ENCODE data around the gene CCNQ.

Gene CCNQ

DNA sequence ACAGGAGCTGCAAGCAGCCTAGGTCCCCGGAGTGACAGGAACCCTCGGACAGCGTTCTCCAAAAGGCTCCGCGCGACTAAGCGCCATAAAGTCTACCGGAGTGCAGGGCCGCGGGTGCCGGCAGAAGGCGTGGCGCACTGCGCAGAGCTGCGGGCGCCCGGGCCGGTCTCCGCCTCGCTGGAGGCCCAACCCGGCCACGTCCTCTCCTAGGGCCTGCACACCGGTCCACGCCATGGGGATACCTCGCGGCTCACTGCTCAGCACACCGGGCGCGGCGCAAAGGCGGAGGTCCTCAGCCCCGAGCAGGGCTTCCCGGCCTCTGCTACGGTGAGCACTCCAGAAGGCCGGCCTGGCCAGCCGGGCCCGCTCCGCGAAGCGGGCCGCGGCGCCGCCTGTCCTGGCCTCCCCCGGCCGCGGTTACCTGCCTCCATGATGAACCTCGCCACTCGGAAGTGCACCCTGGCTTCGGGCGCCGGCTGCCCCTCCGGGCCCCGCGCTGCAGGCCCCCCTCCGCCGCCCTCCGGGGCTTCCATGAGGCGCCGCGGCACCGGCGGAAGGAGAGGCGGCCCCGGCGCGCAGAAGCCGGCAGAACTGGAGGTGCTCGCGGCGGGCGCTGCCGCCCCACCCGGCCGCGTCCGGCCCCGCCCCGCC lies at the start of gene CCNQ (continued):
- TF ChIP-seq, protein P1, sequence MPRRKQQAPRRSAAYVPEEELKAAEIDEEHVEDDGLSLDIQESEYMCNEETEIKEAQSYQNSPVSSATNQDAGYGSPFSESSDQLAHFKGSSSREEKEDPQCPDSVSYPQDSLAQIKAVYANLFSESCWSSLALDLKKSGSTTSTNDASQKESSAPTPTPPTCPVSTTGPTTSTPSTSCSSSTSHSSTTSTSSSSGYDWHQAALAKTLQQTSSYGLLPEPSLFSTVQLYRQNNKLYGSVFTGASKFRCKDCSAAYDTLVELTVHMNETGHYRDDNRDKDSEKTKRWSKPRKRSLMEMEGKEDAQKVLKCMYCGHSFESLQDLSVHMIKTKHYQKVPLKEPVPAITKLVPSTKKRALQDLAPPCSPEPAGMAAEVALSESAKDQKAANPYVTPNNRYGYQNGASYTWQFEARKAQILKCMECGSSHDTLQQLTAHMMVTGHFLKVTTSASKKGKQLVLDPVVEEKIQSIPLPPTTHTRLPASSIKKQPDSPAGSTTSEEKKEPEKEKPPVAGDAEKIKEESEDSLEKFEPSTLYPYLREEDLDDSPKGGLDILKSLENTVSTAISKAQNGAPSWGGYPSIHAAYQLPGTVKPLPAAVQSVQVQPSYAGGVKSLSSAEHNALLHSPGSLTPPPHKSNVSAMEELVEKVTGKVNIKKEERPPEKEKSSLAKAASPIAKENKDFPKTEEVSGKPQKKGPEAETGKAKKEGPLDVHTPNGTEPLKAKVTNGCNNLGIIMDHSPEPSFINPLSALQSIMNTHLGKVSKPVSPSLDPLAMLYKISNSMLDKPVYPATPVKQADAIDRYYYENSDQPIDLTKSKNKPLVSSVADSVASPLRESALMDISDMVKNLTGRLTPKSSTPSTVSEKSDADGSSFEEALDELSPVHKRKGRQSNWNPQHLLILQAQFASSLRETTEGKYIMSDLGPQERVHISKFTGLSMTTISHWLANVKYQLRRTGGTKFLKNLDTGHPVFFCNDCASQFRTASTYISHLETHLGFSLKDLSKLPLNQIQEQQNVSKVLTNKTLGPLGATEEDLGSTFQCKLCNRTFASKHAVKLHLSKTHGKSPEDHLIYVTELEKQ (tag by site-specific recombination; IDR thresholded peaks at IDR 0.05; ENCODE audit: borderline replicate concordance), result no peak
- TF ChIP-seq ZNF341 (tag by site-specific recombination; IDR thresholded peaks at IDR 0.05; ENCODE audit: low read depth), result no peak
- no peak for TF ChIP-seq KLF7 (tag by site-specific recombination; IDR thresholded peaks at IDR 0.05; ENCODE audit: borderline replicate concordance)
- TF ChIP-seq ZNF239 (tag by site-specific recombination; IDR thresholded peaks at IDR 0.05), result no peak
- TF ChIP-seq ZNF768 (tag by site-specific recombination; IDR thresholded peaks at IDR 0.05), result no peak
- no peak for TF ChIP-seq ZNF292 (tag by site-specific recombination; IDR thresholded peaks at IDR 0.05; ENCODE audit: borderline replicate concordance, low read depth)
- no peak for TF ChIP-seq ZIC2 (tag by site-specific recombination; IDR thresholded peaks at IDR 0.05)
- TF ChIP-seq ZNF501 (tag by site-specific recombination; IDR thresholded peaks at IDR 0.05), result peak; percentile 66; the same call in 1 of the 2 replicates
- TF ChIP-seq ZNF248 (tag by site-specific recombination; IDR thresholded peaks at IDR 0.05), result no peak
- TF ChIP-seq, protein P2, sequence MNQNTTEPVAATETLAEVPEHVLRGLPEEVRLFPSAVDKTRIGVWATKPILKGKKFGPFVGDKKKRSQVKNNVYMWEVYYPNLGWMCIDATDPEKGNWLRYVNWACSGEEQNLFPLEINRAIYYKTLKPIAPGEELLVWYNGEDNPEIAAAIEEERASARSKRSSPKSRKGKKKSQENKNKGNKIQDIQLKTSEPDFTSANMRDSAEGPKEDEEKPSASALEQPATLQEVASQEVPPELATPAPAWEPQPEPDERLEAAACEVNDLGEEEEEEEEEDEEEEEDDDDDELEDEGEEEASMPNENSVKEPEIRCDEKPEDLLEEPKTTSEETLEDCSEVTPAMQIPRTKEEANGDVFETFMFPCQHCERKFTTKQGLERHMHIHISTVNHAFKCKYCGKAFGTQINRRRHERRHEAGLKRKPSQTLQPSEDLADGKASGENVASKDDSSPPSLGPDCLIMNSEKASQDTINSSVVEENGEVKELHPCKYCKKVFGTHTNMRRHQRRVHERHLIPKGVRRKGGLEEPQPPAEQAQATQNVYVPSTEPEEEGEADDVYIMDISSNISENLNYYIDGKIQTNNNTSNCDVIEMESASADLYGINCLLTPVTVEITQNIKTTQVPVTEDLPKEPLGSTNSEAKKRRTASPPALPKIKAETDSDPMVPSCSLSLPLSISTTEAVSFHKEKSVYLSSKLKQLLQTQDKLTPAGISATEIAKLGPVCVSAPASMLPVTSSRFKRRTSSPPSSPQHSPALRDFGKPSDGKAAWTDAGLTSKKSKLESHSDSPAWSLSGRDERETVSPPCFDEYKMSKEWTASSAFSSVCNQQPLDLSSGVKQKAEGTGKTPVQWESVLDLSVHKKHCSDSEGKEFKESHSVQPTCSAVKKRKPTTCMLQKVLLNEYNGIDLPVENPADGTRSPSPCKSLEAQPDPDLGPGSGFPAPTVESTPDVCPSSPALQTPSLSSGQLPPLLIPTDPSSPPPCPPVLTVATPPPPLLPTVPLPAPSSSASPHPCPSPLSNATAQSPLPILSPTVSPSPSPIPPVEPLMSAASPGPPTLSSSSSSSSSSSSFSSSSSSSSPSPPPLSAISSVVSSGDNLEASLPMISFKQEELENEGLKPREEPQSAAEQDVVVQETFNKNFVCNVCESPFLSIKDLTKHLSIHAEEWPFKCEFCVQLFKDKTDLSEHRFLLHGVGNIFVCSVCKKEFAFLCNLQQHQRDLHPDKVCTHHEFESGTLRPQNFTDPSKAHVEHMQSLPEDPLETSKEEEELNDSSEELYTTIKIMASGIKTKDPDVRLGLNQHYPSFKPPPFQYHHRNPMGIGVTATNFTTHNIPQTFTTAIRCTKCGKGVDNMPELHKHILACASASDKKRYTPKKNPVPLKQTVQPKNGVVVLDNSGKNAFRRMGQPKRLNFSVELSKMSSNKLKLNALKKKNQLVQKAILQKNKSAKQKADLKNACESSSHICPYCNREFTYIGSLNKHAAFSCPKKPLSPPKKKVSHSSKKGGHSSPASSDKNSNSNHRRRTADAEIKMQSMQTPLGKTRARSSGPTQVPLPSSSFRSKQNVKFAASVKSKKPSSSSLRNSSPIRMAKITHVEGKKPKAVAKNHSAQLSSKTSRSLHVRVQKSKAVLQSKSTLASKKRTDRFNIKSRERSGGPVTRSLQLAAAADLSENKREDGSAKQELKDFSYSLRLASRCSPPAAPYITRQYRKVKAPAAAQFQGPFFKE (tag by site-specific recombination; IDR thresholded peaks at IDR 0.05; ENCODE audit: borderline replicate concordance), result no peak
- no peak for TF ChIP-seq ZNF311 (tag by site-specific recombination; IDR thresholded peaks at IDR 0.05; ENCODE audit: borderline replicate concordance)
- TF ChIP-seq GLI2 (tag by site-specific recombination; IDR thresholded peaks at IDR 0.05; ENCODE audit: borderline replicate concordance, low read depth), result no peak
- TF ChIP-seq, protein P3, sequence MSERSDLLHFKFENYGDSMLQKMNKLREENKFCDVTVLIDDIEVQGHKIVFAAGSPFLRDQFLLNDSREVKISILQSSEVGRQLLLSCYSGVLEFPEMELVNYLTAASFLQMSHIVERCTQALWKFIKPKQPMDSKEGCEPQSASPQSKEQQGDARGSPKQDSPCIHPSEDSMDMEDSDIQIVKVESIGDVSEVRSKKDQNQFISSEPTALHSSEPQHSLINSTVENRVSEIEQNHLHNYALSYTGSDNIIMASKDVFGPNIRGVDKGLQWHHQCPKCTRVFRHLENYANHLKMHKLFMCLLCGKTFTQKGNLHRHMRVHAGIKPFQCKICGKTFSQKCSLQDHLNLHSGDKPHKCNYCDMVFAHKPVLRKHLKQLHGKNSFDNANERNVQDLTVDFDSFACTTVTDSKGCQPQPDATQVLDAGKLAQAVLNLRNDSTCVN (tag by site-specific recombination; optimal IDR thresholded peaks at IDR 0.05), result peak; percentile 65
- TF ChIP-seq, protein P4, sequence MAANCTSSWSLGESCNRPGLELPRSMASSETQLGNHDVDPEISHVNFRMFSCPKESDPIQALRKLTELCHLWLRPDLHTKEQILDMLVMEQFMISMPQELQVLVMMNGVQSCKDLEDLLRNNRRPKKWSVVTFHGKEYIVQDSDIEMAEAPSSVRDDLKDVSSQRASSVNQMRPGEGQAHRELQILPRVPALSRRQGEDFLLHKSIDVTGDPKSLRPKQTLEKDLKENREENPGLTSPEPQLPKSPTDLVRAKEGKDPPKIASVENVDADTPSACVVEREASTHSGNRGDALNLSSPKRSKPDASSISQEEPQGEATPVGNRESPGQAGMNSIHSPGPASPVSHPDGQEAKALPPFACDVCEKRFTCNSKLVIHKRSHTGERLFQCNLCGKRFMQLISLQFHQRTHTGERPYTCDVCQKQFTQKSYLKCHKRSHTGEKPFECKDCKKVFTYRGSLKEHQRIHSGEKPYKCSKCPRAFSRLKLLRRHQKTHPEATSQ (tag by site-specific recombination; IDR thresholded peaks at IDR 0.05), result no peak
- TF ChIP-seq, protein P5, sequence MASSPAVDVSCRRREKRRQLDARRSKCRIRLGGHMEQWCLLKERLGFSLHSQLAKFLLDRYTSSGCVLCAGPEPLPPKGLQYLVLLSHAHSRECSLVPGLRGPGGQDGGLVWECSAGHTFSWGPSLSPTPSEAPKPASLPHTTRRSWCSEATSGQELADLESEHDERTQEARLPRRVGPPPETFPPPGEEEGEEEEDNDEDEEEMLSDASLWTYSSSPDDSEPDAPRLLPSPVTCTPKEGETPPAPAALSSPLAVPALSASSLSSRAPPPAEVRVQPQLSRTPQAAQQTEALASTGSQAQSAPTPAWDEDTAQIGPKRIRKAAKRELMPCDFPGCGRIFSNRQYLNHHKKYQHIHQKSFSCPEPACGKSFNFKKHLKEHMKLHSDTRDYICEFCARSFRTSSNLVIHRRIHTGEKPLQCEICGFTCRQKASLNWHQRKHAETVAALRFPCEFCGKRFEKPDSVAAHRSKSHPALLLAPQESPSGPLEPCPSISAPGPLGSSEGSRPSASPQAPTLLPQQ (tag by site-specific recombination; IDR thresholded peaks at IDR 0.05), result peak; percentile 28; the same call in 1 of the 2 replicates
- TF ChIP-seq ZNF266 (tag by site-specific recombination; IDR thresholded peaks at IDR 0.05; ENCODE audit: low read depth), result no peak
- peak; percentile 68 for TF ChIP-seq YY1 (tag by site-specific recombination; IDR thresholded peaks at IDR 0.05)
- TF ChIP-seq, protein P6, sequence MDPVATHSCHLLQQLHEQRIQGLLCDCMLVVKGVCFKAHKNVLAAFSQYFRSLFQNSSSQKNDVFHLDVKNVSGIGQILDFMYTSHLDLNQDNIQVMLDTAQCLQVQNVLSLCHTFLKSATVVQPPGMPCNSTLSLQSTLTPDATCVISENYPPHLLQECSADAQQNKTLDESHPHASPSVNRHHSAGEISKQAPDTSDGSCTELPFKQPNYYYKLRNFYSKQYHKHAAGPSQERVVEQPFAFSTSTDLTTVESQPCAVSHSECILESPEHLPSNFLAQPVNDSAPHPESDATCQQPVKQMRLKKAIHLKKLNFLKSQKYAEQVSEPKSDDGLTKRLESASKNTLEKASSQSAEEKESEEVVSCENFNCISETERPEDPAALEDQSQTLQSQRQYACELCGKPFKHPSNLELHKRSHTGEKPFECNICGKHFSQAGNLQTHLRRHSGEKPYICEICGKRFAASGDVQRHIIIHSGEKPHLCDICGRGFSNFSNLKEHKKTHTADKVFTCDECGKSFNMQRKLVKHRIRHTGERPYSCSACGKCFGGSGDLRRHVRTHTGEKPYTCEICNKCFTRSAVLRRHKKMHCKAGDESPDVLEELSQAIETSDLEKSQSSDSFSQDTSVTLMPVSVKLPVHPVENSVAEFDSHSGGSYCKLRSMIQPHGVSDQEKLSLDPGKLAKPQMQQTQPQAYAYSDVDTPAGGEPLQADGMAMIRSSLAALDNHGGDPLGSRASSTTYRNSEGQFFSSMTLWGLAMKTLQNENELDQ (tag by site-specific recombination; IDR thresholded peaks at IDR 0.05; ENCODE audit: low read depth), result no peak
- TF ChIP-seq, protein P7, sequence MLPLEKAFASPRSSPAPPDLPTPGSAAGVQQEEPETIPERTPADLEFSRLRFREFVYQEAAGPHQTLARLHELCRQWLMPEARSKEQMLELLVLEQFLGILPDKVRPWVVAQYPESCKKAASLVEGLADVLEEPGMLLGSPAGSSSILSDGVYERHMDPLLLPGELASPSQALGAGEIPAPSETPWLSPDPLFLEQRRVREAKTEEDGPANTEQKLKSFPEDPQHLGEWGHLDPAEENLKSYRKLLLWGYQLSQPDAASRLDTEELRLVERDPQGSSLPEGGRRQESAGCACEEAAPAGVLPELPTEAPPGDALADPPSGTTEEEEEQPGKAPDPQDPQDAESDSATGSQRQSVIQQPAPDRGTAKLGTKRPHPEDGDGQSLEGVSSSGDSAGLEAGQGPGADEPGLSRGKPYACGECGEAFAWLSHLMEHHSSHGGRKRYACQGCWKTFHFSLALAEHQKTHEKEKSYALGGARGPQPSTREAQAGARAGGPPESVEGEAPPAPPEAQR (tag by site-specific recombination; IDR thresholded peaks at IDR 0.05), result no peak
- TF ChIP-seq ZNF571 (tag by site-specific recombination; IDR thresholded peaks at IDR 0.05), result no peak
